Fibroblast of lung (primary cell): ENCODE measurements around the gene XRCC4. TPM values are rescaled to one million over a fixed set of nuclear protein-coding genes. Genes with fewer than 3 reads are reported as not detected.

Experiments
- DNase-seq, 2 donors: peaks; one replicate each; pipeline versions ENCODE4 v3.0.0 to v3.0.0-alpha.2; 2010; ENCODE audit warnings: low read depth in 2 of 2
- H2AFZ ChIP-seq: 2 replicates; pipeline ENCODE4 v1.5.1; 2012; ENCODE audit warnings: low read length, control low read depth, inconsistent platforms
- H3K27ac ChIP-seq: 2 replicates; pipeline ENCODE4 v1.5.1; 2011; ENCODE audit warnings: low read length, control low read depth; ENCODE audit not compliant: insufficient read depth
- H3K27me3 ChIP-seq: 2 replicates; pipeline ENCODE4 v1.5.1; 2011; ENCODE audit warnings: mild to moderate bottlenecking, low read length; ENCODE audit not compliant: control insufficient read depth, insufficient read depth
- H3K36me3 ChIP-seq: 2 replicates; pipeline ENCODE4 v1.5.1; 2011; ENCODE audit warnings: low read length; ENCODE audit not compliant: control insufficient read depth, insufficient read depth
- H3K4me1 ChIP-seq: 2 replicates; pipeline ENCODE4 v1.5.1; 2011; ENCODE audit warnings: low read length; ENCODE audit not compliant: control insufficient read depth, insufficient read depth; ENCODE audit errors: extremely low read depth
- H3K4me2 ChIP-seq: 2 replicates; pipeline ENCODE4 v1.5.1; 2011; ENCODE audit warnings: low read length, control low read depth; ENCODE audit not compliant: insufficient read depth; ENCODE audit errors: extremely low read depth
- H3K4me3 ChIP-seq, 4 experiments: fragments of 200-600 bp in 1 of 4; sonication (generic) in 1 of 4; replicated peaks in 1 of 4; 2 replicates each; pipeline ENCODE4 v1.5.1; 2011 to 2016; ENCODE audit warnings: low read length in 4 of 4, low read depth in 3 of 4, mild to moderate bottlenecking in 3 of 4, control low read depth in 2 of 4, inconsistent platforms in 1 of 4, mixed read lengths in 1 of 4; ENCODE audit not compliant: insufficient read depth in 1 of 4; ENCODE audit errors: control extremely low read depth in 1 of 4
- H3K79me2 ChIP-seq: 2 replicates; pipeline ENCODE4 v1.5.1; 2012; ENCODE audit warnings: mild to moderate bottlenecking, low read length, inconsistent platforms; ENCODE audit not compliant: control insufficient read depth, insufficient read depth
- H3K9ac ChIP-seq: 2 replicates; pipeline ENCODE4 v1.5.1; 2011; ENCODE audit warnings: mild to moderate bottlenecking, low read length, control low read depth; ENCODE audit not compliant: insufficient read depth
- H3K9me3 ChIP-seq: 2 replicates; pipeline ENCODE4 v1.5.1; 2012; ENCODE audit warnings: low read depth, low read length; ENCODE audit not compliant: control insufficient read depth, insufficient read depth
- H4K20me1 ChIP-seq: 2 replicates; pipeline ENCODE4 v1.5.1; 2011; ENCODE audit warnings: low read length; ENCODE audit not compliant: control insufficient read depth, insufficient read depth; ENCODE audit errors: extremely low read depth
- EZH2 ChIP-seq: IDR thresholded peaks from 2 replicates; pipeline ENCODE4 v1.5.1; 2012; ENCODE audit warnings: low read length, control low read depth, mild to moderate bottlenecking; ENCODE audit errors: missing control alignments
- polyA plus RNA-seq, 2 donors: library from polyadenylated mRNA; depleted of rRNA in 1 of 2; stranded (reverse) in 1 of 2; unstranded in 1 of 2; fragments of >200 nt; gene quantifications; 2 replicates each; pipeline ENCODE4 v1.2.1, GENCODE V29; 2011 to 2012; ENCODE audit warnings: missing spikeins in 1 of 2
- total RNA-seq: library from RNA; depleted of rRNA; stranded (reverse); fragments of >200 nt; gene quantifications from 2 replicates; pipeline ENCODE4 v1.2.1, GENCODE V29; 2014
- TF ChIP-seq, protein P1 (sequence below), 2 donors: IDR thresholded peaks in 1 of 2; conservative IDR thresholded peaks in 1 of 2; 1 replicate in 1 of 2; 2 replicates in 1 of 2; pipeline ENCODE4 v1.5.1; 2011 to 2012; ENCODE audit warnings: low read length in 2 of 2, control low read depth in 1 of 2, inconsistent platforms in 1 of 2, low read depth in 1 of 2, mild to moderate bottlenecking in 1 of 2

The XRCC4 gene
- total and polyA plus RNA-seq, 2 donors (not counting 1 experiment from before 2014, with no cell fraction given) = 7.5 to 7.6 TPM

DNA sequence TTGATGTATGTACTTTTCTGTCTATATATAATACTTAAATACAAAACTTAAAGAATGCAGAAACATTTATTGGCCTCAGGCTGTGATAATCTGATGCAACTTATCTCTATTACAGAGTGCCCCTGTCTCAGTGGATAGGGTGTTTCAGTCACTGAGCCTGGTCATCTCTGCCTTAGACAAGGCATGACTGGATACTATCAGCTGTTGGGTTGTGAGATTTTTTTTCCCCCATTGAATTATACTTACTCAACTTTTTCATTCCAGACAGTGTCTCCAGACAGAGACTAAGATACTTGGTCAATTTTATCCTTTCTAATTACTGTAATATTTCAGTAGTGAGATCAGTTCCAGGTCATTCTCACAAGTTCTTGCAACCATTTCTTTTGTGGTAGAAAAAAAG, 26.7 kb downstream of the XRCC4 start:
- H3K27me3 ChIP-seq = no peaks in the 10 kb centered on the region
- H3K4me2 ChIP-seq = no peak overlapping the region
- no peaks in the 10 kb centered on the region for H3K9me3 ChIP-seq
- no peak overlapping the region for H2AFZ ChIP-seq
- no peak for TF ChIP-seq EZH2
- TF ChIP-seq, protein P1, sequence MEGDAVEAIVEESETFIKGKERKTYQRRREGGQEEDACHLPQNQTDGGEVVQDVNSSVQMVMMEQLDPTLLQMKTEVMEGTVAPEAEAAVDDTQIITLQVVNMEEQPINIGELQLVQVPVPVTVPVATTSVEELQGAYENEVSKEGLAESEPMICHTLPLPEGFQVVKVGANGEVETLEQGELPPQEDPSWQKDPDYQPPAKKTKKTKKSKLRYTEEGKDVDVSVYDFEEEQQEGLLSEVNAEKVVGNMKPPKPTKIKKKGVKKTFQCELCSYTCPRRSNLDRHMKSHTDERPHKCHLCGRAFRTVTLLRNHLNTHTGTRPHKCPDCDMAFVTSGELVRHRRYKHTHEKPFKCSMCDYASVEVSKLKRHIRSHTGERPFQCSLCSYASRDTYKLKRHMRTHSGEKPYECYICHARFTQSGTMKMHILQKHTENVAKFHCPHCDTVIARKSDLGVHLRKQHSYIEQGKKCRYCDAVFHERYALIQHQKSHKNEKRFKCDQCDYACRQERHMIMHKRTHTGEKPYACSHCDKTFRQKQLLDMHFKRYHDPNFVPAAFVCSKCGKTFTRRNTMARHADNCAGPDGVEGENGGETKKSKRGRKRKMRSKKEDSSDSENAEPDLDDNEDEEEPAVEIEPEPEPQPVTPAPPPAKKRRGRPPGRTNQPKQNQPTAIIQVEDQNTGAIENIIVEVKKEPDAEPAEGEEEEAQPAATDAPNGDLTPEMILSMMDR (conservative IDR thresholded peaks at IDR 0.05 in 1 of 2, IDR thresholded peaks at IDR 0.05 in 1 of 2; ENCODE audit: low read depth in 1 of 2, low read length in 2 of 2) = no peak
- H3K79me2 ChIP-seq = no peaks in the 10 kb centered on the region
- no peak overlapping the region for H3K9ac ChIP-seq
- H3K4me3 ChIP-seq = no peak overlapping the region
- no peak overlapping the region for H3K27ac ChIP-seq
- no peaks in the 10 kb centered on the region for H3K4me1 ChIP-seq
- DNase-seq = peak in 1 of 2 donors; percentile 58
- H3K36me3 ChIP-seq = no peaks in the 10 kb centered on the region
- no peaks in the 10 kb centered on the region for H4K20me1 ChIP-seq

DNA sequence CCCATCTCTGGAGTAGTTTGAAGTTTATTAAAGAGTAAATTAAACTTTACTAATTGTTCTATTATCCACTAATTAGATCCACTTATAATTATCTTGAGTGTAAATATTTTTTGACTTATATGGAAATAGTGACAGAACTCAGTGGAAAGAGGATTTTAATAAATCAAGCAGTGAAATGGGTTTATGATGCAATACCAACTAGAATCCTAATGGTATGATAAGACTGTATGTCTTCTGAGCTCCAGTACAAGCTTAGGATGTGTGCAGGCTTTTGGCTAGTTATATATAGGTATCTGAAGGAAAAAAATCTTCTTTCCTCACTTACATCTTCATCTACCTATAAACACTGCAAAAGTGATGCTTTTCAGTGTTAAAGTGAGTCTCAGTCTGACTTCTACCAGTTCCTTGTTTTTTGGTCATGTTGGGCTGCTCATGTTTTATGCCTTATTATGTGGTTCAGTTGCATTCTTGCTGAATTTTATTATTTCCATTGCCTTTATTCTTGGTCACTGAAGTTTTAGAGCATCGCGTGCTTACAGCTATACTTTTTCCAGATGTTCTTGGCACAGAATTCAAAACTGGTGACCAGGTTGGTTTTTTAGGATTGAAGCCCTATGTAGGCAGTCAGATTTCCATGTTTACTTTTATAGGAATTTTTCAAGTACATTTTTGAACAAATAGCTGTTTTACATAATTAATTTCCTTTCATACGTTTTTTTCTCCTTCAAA, 30.5 kb downstream of the XRCC4 start:
- DNase-seq = no peak
- TF ChIP-seq, protein P1 (conservative IDR thresholded peaks at IDR 0.05 in 1 of 2, IDR thresholded peaks at IDR 0.05 in 1 of 2; ENCODE audit: low read depth in 1 of 2, low read length in 2 of 2) = no peak
- TF ChIP-seq EZH2 = no peak

DNA sequence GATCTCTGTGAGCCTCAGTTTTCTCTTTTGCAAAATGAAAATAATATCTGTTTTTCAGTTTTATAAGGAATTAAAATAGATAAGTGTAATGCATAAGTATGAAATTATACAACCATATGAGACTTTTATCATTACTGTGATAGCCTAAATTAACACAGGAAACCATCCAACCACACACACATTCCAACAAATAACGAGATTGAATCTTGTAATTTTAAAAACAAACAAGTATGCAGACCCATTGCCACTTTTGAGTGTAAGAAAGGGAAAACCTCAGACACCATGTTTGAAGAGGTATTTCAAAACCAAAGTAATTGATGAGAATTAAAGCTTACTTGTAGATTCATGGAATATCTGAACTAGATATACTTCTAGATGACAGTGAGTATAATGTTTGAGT, 32.0 kb downstream of the XRCC4 start:
- TF ChIP-seq, protein P1 (conservative IDR thresholded peaks at IDR 0.05 in 1 of 2, IDR thresholded peaks at IDR 0.05 in 1 of 2; ENCODE audit: low read depth in 1 of 2, low read length in 2 of 2) = no peak
- no peak for TF ChIP-seq EZH2
- Histone ChIP-seq H3K4me1 (no peaks in the 10 kb centered on the region), H3K36me3 (no peaks in the 10 kb centered on the region), H2AFZ (no peak overlapping the region), H3K27me3 (no peaks in the 10 kb centered on the region), H3K79me2 (no peaks in the 10 kb centered on the region), H3K9ac (no peak overlapping the region), H3K9me3 (no peaks in the 10 kb centered on the region), H4K20me1 (no peaks in the 10 kb centered on the region), H3K27ac (no peak overlapping the region), H3K4me2 (no peak overlapping the region), H3K4me3 (no peak overlapping the region)
- no peak for DNase-seq

More for the DNA sequence above, 30.5 kb downstream of the XRCC4 start:
- H3K9me3 ChIP-seq = no peaks in the 10 kb centered on the region
- no peaks in the 10 kb centered on the region for H3K79me2 ChIP-seq
- H3K4me2 ChIP-seq = no peak overlapping the region
- no peaks in the 10 kb centered on the region for H3K4me1 ChIP-seq
- H2AFZ ChIP-seq = no peak overlapping the region
- no peak overlapping the region for H3K4me3 ChIP-seq
- no peak overlapping the region for H3K27ac ChIP-seq
- no peaks in the 10 kb centered on the region for H3K27me3 ChIP-seq
- no peaks in the 10 kb centered on the region for H3K36me3 ChIP-seq
- no peak overlapping the region for H3K9ac ChIP-seq
- no peaks in the 10 kb centered on the region for H4K20me1 ChIP-seq
